Dermis microvascular lymphatic vessel endothelial cell (primary cell): ENCODE data around the gene MRPS16. TPM values are rescaled to one million over a fixed set of nuclear protein-coding genes. Genes with fewer than 3 reads are reported as not detected.
A peak's percentile ranks its signal among the peaks of the same experiment; 100 is the strongest.

ENCODE experiments used
- DNase-seq, 2 donors: peaks; one replicate each; pipeline versions ENCODE4 v3.0.0 to v3.0.0-alpha.2; 2010; ENCODE audit warnings: low read depth in 2 of 2
- total RNA-seq: library from RNA; depleted of rRNA; stranded (reverse); fragments of >200 nt; gene quantifications from 2 replicates; pipeline ENCODE4 v1.2.1, GENCODE V29; 2014

MRPS16 gene
- total RNA-seq, 1 donor from 2014 or later = 62.6 TPM

DNA sequence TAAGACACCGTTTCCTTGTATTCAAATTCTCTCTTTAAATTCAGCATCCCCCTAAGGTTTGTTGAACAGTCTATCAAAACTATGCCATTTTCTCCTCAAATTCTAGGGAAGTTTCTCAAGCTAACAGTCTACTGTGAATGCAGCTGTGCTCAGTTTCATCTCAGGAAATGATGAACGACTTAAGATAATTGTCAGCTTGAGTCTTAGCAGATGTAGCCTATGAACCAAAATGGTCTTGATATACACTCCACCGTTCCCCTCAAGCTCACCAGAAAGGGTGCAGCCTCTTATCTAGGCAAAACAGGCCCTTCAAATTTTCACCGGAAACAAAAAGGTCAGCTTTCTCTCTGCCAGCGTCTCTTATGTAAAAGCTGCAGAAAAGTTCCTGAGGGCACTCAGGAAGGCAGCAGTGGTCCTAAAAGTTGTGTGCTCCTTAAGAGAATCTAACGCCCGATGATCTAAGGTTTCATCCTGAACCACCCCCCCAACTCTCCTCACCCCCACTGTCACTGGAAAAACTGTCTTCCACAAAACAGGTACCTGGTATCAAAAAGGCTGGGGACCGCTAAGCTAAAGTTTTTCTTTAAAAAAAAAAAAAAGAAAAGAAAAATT lies 7.5 kb downstream of the MRPS16 start:
- no peak for DNase-seq

DNA sequence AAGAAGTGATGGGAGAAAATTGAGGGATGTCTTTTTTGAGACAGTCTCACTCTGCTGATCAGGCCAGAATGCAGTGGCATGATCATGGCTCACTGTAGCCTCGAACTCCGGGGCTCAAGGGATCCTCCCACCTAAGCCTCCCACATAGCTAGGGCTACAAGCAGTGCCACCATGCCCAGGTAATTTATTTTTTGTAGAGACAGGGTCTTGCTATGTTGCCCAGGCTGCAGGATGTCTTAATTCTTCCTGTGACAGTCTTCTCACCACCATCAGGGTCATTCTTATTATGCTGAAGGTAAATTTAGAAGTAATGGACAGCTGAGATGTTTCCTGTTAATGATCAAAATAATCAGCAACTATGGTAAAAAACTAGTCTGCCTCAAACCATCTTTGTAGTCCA lies 12.5 kb downstream of the MRPS16 start:
- no peak for DNase-seq

DNA sequence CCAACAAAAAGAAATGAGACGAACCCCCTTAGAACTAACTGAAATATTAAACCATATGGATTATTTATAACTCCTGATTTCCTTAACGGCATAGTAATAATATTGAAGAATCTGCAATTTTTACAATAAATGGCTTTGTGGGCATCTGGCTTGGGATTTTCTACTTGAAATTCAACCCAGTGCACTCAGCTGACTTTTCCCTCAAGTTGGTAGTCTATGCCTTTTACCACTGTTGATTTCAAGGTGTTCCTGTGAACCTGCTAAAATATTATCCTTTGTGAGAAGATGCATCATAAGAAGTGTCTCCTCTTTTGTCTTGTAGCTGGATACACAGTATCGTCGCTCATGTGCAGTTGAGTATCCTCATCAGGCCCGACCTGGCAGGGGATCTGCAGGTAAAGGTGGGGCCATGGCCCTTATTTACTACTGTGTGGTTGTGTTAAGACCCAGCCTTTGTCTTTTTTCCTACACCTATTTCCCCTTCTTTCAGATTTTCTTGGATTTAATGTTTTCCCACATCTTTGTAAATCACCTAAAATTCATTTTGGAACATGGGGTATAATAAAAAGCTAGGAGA lies 13.4 kb downstream of the MRPS16 start:
- no peak for DNase-seq

DNA sequence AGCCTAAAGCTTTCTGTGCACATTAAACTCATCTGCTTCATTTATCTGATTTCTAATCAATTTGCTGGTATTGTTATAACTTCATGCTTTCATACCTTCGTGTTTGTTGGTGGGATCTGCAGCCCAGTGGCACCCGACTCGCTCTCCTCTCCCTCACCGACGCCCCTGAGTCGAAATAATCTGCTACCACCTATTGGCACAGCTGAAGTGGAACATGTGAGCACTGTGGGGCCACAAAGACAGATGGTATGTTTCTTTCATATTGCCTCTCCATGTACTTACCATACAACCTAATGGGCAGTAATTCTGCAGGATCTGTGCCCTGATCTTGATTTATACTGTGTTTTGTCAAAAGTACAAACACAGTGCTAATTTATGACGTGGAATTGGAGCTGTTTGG lies 17.7 kb downstream of the MRPS16 start:
- no peak for DNase-seq

DNA sequence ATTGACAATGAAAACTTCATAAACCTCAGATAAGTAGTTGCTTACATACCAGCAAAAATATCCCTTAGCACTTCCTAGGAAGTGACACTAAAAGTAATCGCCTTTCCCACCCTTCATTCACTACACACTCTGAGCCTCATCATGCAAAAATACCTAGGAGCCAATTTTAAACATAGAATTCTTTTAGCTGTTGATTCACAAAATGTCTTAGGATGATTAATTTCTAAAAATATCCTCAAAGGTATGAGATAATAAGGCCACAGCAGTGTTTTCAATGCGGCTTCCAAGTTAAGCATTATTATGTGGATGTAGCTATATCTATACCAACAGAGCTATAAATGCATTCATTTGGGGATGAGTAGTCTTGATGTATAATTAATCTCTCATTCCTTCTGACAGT lies 18.6 kb downstream of the MRPS16 start:
- DNase-seq = no peak

DNA sequence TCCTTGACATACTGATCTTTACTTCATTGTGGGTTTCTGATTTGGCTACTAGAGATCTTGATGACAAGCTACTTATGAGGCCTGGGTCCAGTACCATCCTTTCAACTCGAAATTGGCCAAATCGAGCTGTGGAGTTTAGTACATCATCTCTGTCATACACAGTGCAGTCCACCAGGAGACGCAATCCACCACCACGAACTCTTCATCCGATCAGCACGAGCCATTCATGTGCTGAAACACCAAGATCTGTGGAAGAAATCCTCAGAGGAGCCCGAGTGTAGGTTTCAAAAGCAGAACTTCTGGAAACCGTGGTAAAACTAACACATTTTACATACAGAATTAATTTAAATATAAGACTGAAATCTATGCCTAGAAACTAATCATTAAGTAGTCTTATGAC lies 19.6 kb downstream of the MRPS16 start:
- DNase-seq = no peak

DNA sequence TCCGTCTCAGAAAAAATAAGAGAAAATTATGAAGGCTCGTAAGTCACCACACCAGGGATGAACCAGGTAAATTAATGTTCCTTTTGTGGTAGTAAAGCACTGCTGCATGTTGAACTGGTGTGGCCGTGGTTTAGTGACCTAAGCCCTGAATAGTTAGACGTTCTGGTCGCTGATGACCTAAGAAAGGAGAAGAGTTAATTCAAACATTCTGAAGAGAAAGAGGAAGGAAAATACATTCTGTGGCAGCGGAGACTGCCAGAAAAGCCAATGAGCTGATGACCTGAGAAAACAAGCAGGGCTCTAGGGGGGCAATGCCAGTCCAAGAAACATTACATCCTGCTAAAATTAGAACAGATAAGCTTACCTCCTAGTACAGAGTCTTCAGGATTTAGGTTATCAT lies 22.9 kb downstream of the MRPS16 start:
- no peak for DNase-seq

DNA sequence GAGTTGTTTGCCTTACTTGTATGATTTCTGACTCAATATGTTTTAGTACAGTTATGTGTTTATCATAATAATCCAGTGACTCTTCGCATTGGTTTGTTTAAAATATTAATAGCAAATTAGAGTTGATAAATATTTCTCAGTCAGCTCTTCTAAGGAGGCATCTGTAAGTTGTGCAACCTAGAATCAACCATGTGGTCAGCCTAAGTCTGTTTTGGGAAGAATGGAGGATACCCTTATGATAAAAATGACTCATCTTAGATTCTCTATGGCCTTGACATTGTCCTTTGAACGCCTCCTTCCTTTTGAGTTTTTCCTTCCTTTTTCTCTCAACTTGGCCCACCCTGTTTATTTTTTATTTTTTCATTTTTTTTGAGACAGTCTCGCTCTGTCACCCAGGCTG lies 24.2 kb downstream of the MRPS16 start:
- DNase-seq = no peak

DNA sequence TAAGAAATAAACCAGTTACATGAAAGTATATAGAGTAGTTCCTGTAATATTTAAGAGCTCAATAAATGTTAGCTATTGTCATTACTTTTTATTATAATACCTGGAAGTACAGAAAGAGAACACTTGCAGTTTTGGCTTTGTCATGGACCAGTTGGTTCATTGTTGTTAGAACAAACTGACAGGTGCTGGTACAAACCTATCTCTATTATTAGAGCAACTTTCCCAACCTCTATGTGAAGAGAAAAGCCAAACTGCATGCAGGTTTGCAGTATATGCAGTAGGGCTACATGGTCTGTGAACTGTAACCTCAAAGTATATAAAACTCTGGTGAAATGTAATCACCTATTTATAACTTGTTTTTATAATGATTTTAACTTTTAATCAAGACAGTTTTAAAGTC lies 25.8 kb downstream of the MRPS16 start:
- no peak for DNase-seq

DNA sequence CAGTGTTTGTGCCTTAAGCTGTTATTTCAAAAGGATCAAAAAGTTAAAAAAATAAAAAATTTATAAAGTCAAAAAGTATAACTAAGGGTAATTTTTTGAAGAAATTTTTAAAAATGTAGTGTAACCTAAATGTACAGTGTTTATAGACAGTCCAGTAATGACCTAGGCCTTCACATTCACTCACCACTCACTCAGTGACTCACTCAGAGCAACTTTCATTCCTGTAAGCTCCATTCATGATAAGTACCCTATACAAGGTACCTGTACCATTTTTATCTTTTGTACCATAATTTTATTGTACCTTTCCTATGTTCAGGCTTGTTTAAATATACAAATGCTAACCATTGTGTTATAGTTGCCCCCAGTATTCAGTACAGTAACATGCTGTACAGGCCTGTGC lies 26.9 kb downstream of the MRPS16 start:
- DNase-seq = peak in 1 of 2 donors; percentile 13

DNA sequence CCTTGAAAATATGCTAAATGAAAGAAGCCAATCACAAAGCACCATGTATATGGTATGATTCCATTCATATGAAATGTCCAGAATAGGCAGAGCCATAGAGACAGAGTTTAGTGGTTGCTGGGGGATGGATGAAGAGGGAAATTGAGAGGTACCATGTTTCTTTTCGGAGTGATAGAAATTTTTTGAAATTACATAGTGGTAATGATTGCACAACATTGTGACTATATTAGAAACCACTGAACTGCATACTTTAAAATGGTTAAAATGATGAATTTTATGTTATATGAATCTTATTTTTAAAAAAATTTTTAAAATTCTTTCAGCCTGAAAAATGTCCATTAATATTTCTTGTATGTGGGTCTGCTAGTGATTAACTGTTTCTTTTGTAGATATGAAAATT lies 31.5 kb downstream of the MRPS16 start:
- no peak for DNase-seq

DNA sequence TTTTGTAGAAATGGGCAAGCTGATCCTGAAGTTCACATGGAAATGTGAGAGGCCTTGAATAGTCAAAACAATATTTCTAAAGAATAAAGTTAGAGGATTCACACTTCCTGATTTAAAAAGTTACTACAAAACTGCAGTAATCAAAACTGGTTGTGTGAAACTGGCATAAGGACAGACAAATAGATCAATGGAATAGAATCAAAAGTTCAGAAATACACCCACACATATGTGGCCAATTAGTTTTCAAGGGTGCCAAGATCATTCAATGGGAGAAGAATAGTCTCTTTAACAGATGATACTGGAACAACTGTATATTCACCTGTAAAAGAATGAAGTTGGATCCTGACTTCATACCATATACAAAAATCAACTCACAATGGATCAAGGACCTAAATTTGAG lies 33.1 kb downstream of the MRPS16 start:
- no peak for DNase-seq

DNA sequence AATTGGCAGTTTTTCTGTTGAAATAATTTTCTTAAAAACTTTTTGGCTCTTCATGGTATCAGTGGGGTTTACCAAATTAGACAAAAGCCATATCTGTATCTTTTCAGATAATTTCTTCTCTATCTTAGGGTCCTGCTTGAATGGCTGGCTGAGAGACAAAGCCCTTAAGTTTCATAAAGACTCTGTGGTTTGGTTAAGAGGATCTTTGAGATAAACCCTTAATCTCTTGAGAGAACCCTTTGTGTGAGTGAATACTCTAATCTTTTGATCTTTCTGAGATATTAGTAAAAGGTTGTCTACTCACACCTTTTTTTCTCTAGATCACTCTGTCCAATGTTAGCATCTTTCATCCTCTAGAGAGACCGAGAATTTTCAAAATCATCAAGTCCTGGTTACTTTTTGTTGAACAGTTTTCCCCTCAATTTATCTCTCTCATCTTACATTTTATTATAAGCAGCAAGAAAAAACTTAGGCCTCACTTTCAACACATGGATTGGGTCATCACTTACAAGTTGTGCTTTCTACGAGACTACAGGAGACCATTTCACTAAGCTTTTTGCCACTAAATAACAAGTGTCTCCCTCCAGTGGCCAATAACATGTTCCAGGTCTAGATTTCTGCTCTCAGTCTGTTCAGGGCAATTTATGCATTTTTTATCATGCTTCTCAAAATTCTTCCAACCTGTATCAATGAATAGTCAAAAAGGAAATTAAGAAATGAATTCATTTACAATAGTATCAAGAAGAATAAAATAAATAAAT lies 33.8 kb downstream of the MRPS16 start:
- DNase-seq = peak; percentile 15 to 54

DNA sequence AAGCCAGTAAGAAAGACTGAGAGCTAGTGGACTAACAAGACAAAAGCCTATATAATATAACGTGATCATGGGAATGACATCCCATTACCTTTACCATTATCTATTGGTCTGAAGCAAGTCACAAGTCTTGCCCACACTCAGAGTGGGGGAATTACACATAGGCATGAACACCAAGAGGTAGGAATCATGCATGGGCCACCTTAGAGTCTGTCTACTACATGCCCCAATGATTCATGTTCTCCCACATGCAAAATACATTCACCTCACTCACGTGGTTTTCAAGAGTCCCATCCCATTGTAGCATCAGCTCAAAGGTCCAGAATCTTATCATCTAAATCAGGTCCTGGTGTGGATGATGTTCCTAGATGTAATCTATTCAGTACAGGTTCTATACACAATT lies 34.8 kb downstream of the MRPS16 start:
- DNase-seq = no peak

DNA sequence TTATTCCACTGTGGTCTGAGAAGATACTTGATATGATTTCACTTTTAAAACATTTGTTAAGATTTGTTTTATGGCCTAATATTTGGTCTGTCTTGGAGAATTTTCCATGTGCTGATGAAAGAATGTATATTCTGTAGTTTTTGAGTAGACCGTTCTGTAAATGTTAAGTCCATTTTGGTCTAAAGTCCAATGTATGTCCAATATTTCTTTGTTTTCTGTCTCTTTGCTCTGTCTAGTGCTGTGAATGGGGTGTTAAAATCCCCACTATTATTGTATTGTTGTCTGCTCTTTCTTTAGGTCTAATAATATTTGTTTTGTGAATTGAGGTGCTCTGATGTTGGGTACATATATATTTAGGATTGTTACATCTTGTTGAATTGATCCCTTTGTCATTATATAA lies 36.7 kb downstream of the MRPS16 start:
- DNase-seq = no peak

DNA sequence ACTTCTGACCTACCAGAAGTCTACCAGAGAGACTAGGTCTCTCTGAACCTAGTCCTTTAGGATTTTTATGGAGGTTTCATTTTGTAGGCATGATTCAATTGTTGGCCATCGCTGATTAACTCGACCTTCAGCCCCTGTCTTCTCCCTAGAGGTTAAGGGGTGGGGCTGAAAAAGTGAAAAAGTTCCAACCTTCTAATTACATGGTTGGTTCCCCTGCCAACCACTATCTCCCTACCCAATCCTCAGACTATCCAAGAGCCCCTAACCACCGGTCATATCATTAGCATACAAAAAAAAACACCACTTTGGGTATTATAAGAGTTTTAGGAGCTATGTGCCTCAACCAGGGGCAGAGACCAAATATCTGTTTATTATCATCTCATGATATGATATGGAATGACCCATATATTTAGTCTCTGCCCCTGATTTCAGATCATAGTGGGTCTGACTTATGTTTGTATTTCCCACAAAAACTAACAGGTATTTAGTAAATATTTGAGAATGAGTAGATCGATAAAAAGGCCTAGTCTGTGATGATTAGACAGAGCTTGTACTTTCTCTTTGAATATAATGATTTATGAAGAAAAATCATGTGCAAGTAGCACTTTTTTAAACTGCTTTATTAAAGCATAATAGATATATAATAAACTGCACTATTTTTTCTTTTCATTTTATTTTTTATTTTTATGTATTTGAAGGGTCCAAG lies 41.2 kb downstream of the MRPS16 start:
- no peak for DNase-seq

DNA sequence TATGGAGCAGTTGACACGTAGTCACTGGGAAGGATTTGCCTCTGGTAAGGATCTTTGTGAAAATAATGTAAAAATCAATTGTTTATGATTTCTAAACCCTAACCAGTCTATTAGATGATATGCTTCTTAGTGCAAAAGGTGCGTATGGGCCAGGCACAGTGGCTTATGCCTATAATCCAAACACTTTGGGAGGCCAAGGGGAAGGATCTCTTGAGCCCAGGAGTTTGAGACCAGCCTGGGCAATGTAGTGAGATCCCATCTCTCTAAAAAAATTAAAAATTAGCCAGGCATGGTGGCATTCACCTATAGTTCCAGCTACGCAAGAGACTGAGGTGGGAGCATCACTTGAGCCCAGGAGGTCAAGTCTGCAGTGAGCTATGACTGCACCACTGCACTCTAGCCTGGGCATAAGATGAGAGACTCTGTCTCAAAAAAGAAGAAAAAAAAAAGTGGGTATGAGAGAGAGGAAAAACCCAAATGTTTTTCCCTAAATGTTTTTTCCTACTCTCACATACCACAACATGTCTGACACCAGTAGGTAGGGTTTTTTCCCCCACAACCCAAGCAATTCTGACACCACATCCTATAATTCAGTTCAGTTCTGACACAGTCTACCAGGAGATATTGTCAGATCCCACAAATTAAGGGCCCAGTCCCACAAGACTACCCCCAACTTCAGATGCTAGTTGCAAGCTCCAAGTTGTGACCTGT lies 41.9 kb downstream of the MRPS16 start:
- no peak for DNase-seq

DNA sequence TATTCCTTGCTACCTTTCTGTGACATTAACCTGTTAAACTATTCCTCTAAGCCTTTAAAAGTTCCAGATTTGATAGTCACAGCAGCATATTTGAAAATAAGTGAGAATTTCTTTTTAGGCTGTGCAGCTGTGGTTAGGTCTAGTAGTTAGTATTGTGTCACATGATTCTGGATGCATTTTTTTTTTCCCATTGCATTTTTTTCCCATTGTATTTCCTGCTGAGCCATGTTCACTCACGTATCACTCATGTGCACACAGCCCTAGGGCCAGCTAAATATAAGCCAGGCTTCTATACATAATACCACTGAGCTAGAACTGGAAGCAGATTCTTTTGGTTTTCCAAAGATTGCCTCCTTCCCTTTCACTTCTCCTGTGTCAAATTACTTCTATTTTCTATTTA lies 42.7 kb downstream of the MRPS16 start:
- DNase-seq = peak; percentile 57 to 70

DNA sequence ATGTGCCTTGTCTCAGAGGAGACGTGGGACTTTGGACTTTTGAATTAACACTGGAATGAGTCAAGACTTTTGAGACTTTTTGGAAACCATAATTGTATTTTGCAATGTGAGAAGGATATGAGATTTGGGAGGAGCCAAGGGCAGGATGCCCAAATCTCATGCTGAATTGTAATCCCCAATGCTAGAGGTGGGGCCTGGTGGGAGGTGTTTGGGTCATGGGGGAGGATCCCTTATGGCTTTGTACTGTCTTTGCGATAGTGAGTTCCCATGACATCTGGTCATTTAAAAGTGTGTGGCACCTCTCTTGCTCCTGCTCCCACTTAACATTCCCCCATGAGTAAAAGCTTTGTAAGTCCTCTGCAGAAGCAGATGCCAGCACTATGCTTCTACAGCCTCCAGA lies 44.6 kb downstream of the MRPS16 start:
- no peak for DNase-seq

DNA sequence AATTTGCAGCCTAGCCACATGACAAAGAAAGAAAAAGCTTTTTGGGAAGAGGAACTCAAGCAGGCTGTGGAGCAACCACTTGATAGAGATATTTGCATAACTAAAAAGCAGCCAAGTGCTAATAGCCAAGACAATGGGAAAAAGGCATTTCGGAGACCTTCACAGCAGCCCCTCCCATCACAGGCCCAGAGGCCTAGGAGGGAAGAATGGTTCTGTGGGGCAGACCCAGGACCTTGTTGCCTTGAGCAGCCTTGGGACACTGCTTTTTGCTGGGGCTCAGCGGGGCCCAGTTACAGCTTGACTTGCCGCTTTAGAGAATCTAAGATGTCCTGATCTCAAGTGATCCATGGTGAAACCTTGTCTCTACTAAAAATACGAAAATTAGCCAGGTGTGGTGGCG lies 46.1 kb downstream of the MRPS16 start:
- DNase-seq = no peak

DNA sequence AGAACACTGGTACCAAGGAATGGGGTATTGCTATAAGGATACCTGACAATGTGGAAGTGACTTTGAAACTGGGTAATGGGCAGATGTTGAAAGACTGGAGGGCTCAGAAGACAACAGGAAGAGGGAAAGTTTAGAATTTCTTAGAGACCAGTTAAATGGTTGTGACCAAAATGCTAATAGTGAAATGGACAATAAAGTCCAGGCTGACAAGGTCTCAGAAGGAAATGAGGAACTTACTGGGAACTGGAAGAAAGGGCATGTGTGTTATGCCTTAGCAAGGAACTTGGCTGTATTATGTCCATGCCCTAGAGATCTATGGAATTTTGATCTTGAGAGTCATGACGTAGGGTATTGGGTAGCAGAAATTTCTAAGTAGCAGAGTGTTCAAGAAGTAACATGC lies 46.6 kb downstream of the MRPS16 start:
- no peak for DNase-seq

DNA sequence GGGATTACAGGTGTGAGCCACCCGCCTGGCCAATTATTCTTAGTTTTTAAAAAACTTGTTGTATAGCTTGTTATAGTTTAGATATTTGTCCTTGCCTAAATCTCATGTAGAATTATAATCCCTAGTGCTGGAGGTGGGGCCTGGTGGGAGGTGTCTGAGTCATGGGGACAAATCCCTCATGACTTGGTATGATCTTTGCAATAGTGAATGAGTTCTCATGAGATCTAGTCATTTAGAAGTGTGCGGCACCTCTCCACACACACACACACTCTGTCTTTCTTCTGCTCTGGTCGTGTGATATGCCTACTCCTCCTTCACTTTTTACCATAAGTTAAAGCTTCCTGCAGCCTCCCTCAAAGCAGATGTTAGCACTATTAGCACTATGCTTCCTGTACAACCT lies 47.4 kb downstream of the MRPS16 start:
- DNase-seq = no peak
